SJCRH30 (cell line): ENCODE results near the gene GPR84. TPM values are rescaled to one million over a fixed set of nuclear protein-coding genes. Genes with fewer than 3 reads are reported as not detected.

ENCODE experiments used
- total RNA-seq: library from RNA; depleted of rRNA; stranded (reverse); fragments of >200 nt; shearing (Covaris generic); gene quantifications from 2 replicates; pipeline ENCODE4 v1.2.3, GENCODE V29; 2014; rRNA removed

GPR84 gene
- total RNA-seq, 1 experiment from 2014 or later: not detected

Other genes with a start within 250 kb of the GPR84 start
- 25.9 and 30.1 TPM in 2 replicates for gene SMUG1, start 175.5 kb downstream of the GPR84 start, total RNA-seq
- gene CBX5, start 84.4 kb downstream of the GPR84 start, total RNA-seq: 140 and 158 TPM in 2 replicates
- gene HNRNPA1, start 83.8 kb downstream of the GPR84 start, total RNA-seq: 1,766 and 1,801 TPM in 2 replicates
- gene NFE2, start 63.5 kb downstream of the GPR84 start, total RNA-seq: not detected in 2 replicates
- gene COPZ1, start 39.4 kb downstream of the GPR84 start, total RNA-seq: 113 and 117 TPM in 2 replicates
- 12.7 and 13.2 TPM in 2 replicates for gene ZNF385A, start 20.2 kb upstream of the GPR84 start, total RNA-seq
- gene ITGA5, start 54.8 kb upstream of the GPR84 start, total RNA-seq: 37.3 and 38.1 TPM in 2 replicates
- not detected in 2 replicates for gene GTSF1, start 109.1 kb upstream of the GPR84 start, total RNA-seq
- 0.13 and 0.34 TPM in 2 replicates for gene NCKAP1L, start 133.3 kb upstream of the GPR84 start, total RNA-seq
- gene PDE1B, start 185.1 kb upstream of the GPR84 start, total RNA-seq: not detected in 2 replicates
- not detected in 2 replicates for gene PPP1R1A, start 224.2 kb upstream of the GPR84 start, total RNA-seq